Muscle layer of colon (tissue), 2 donors: ENCODE data around the gene ZNF710.

Experiments used
- H3K27ac ChIP-seq: one replicate; pipeline ENCODE4 v1.7.0; 2013; ENCODE audit warnings: low read depth, mild to moderate bottlenecking, low read length, moderate library complexity
- H3K27me3 ChIP-seq, 2 donors: one replicate each; pipeline ENCODE4 v1.7.0; 2013; ENCODE audit warnings: low read length in 2 of 2, mild to moderate bottlenecking in 2 of 2; ENCODE audit not compliant: insufficient read depth in 2 of 2, control insufficient read depth in 1 of 2
- H3K36me3 ChIP-seq: one replicate; pipeline ENCODE4 v1.7.0; 2013; ENCODE audit warnings: mild to moderate bottlenecking, low read length; ENCODE audit not compliant: insufficient read depth
- H3K4me1 ChIP-seq: one replicate; pipeline ENCODE4 v1.7.0; 2013; ENCODE audit warnings: mild to moderate bottlenecking, low read length; ENCODE audit not compliant: insufficient read depth
- H3K4me3 ChIP-seq, 2 donors: one replicate each; pipeline ENCODE4 v1.7.0; 2013; ENCODE audit warnings: low read length in 2 of 2, low read depth in 1 of 2, mild to moderate bottlenecking in 1 of 2, moderate library complexity in 1 of 2
- H3K9ac ChIP-seq: one replicate; pipeline ENCODE4 v1.7.0; 2013; ENCODE audit warnings: low read length
- H3K9me3 ChIP-seq: one replicate; pipeline ENCODE4 v1.7.0; 2013; ENCODE audit warnings: mild to moderate bottlenecking, low read length
- donor health status: abdominal sarcoma.
- donor health status: Adenocarcinoma of cecum.

Gene ZNF710

GRCh38 chr15:90035095-90035839 lies 34.1 kb downstream of the ZNF710 start:
- H3K36me3 ChIP-seq: no peaks in the 10 kb centered on the region
- peak overlapping the region; percentile 34 for H3K27ac ChIP-seq
- H3K9ac ChIP-seq: no peak overlapping the region
- H3K4me1 ChIP-seq: peaks cover 42% of the 10 kb centered on the region
- no peaks in the 10 kb centered on the region for H3K9me3 ChIP-seq
- no peaks in the 10 kb centered on the region for H3K27me3 ChIP-seq
- H3K4me3 ChIP-seq: no peak overlapping the region

- no peak overlapping the region for H3K27ac ChIP-seq
- no peaks in the 10 kb centered on the region for H3K27me3 ChIP-seq
- H3K4me1 ChIP-seq: peaks cover 42% of the 10 kb centered on the region
- H3K4me3 ChIP-seq: no peak overlapping the region
- H3K36me3 ChIP-seq: no peaks in the 10 kb centered on the region
- no peak overlapping the region for H3K9ac ChIP-seq
- H3K9me3 ChIP-seq: no peaks in the 10 kb centered on the region
These were observed 34.7 kb downstream of the ZNF710 start for GRCh38 chr15:90035840-90036230.

- H3K9me3 ChIP-seq: no peaks in the 10 kb centered on the region
- no peak overlapping the region for H3K27ac ChIP-seq
- no peaks in the 10 kb centered on the region for H3K27me3 ChIP-seq
- H3K4me3 ChIP-seq: no peak overlapping the region
- no peak overlapping the region for H3K9ac ChIP-seq
- peaks cover 42% of the 10 kb centered on the region for H3K4me1 ChIP-seq
- H3K36me3 ChIP-seq: no peaks in the 10 kb centered on the region
These were observed 35.2 kb downstream of the ZNF710 start for GRCh38 chr15:90036343-90036742.

- Histone ChIP-seq H3K36me3 (no peaks in the 10 kb centered on the region), H3K27me3 (no peaks in the 10 kb centered on the region), H3K9ac (no peak overlapping the region), H3K9me3 (no peaks in the 10 kb centered on the region), H3K4me3 (no peak overlapping the region), H3K4me1 (peaks cover 42% of the 10 kb centered on the region), H3K27ac (no peak overlapping the region)
These were observed 35.8 kb downstream of the ZNF710 start for GRCh38 chr15:90036806-90037510.

GRCh38 chr15:90037511-90037860 lies 36.4 kb downstream of the ZNF710 start:
- H3K4me1 ChIP-seq: peaks cover 42% of the 10 kb centered on the region
- H3K4me3 ChIP-seq: no peak overlapping the region
- no peaks in the 10 kb centered on the region for H3K36me3 ChIP-seq
- no peaks in the 10 kb centered on the region for H3K27me3 ChIP-seq
- no peaks in the 10 kb centered on the region for H3K9me3 ChIP-seq
- no peak overlapping the region for H3K27ac ChIP-seq
- no peak overlapping the region for H3K9ac ChIP-seq

- no peak overlapping the region for H3K9ac ChIP-seq
- H3K27me3 ChIP-seq: no peaks in the 10 kb centered on the region
- no peaks in the 10 kb centered on the region for H3K36me3 ChIP-seq
- peaks cover 37% of the 10 kb centered on the region for H3K4me1 ChIP-seq
- H3K4me3 ChIP-seq: no peak overlapping the region
- no peaks in the 10 kb centered on the region for H3K9me3 ChIP-seq
- no peak overlapping the region for H3K27ac ChIP-seq
These were observed 37.0 kb downstream of the ZNF710 start for GRCh38 chr15:90037961-90038631.

- Histone ChIP-seq H3K27me3 (no peaks in the 10 kb centered on the region), H3K4me3 (no peak overlapping the region), H3K27ac (no peak overlapping the region), H3K9me3 (no peaks in the 10 kb centered on the region), H3K4me1 (peaks cover 31% of the 10 kb centered on the region), H3K9ac (no peak overlapping the region), H3K36me3 (no peaks in the 10 kb centered on the region)
These were observed 37.5 kb downstream of the ZNF710 start for GRCh38 chr15:90038632-90039095.

- no peak overlapping the region for H3K4me3 ChIP-seq
- H3K9me3 ChIP-seq: no peaks in the 10 kb centered on the region
- no peak overlapping the region for H3K27ac ChIP-seq
- no peaks in the 10 kb centered on the region for H3K27me3 ChIP-seq
- no peak overlapping the region for H3K9ac ChIP-seq
- no peaks in the 10 kb centered on the region for H3K36me3 ChIP-seq
- peaks cover 26% of the 10 kb centered on the region for H3K4me1 ChIP-seq
These were observed 38.9 kb downstream of the ZNF710 start for GRCh38 chr15:90039996-90040395.

GRCh38 chr15:90040618-90041017 lies 39.5 kb downstream of the ZNF710 start:
- H3K9me3 ChIP-seq: no peaks in the 10 kb centered on the region
- H3K4me3 ChIP-seq: no peak overlapping the region
- H3K36me3 ChIP-seq: no peaks in the 10 kb centered on the region
- H3K4me1 ChIP-seq: peaks cover 21% of the 10 kb centered on the region
- H3K9ac ChIP-seq: no peak overlapping the region
- no peaks in the 10 kb centered on the region for H3K27me3 ChIP-seq
- no peak overlapping the region for H3K27ac ChIP-seq

- H3K9ac ChIP-seq: no peak overlapping the region
- H3K27ac ChIP-seq: no peak overlapping the region
- no peaks in the 10 kb centered on the region for H3K9me3 ChIP-seq
- H3K27me3 ChIP-seq: no peaks in the 10 kb centered on the region
- no peaks in the 10 kb centered on the region for H3K36me3 ChIP-seq
- peaks cover 24% of the 10 kb centered on the region for H3K4me1 ChIP-seq
- no peak overlapping the region for H3K4me3 ChIP-seq
These were observed 41.2 kb downstream of the ZNF710 start for GRCh38 chr15:90042356-90042755.

GRCh38 chr15:90042766-90043529 lies 41.8 kb downstream of the ZNF710 start:
- no peak overlapping the region for H3K9ac ChIP-seq
- no peaks in the 10 kb centered on the region for H3K36me3 ChIP-seq
- no peak overlapping the region for H3K27ac ChIP-seq
- H3K4me1 ChIP-seq: peaks cover 24% of the 10 kb centered on the region
- H3K27me3 ChIP-seq: no peaks in the 10 kb centered on the region
- H3K9me3 ChIP-seq: no peaks in the 10 kb centered on the region
- H3K4me3 ChIP-seq: no peak overlapping the region
